Mesendoderm (in vitro differentiated cells): ENCODE data around the gene DDX11.
A peak's percentile ranks its signal among the peaks of the same experiment; 100 is the strongest.
"Not testable (repeated sequence)": the region's sequence is repeated elsewhere in the genome, so short reads cannot be mapped to it uniquely, and the experiment has no call there.

ENCODE experiments used
- DNase-seq: peaks from one replicate; pipeline ENCODE4 v3.0.0; 2013
- H2AK5ac ChIP-seq: 2 replicates; pipeline ENCODE4 v1.6.1; 2013; ENCODE audit warnings: low read length, inconsistent platforms
- H2BK120ac ChIP-seq: 2 replicates; pipeline ENCODE4 v1.6.1; 2013; ENCODE audit warnings: low read depth, mild to moderate bottlenecking, low read length, moderate library complexity, mixed read lengths
- H2BK15ac ChIP-seq: replicated peaks from 2 replicates; pipeline ENCODE4 v1.6.1; 2013; ENCODE audit warnings: low read depth, mild to moderate bottlenecking, moderate library complexity
- H2BK5ac ChIP-seq: 2 replicates; pipeline ENCODE4 v1.6.1; 2013; ENCODE audit warnings: low read length, inconsistent platforms
- H3K18ac ChIP-seq: 2 replicates; pipeline ENCODE4 v1.6.1; 2013; ENCODE audit warnings: mild to moderate bottlenecking, low read length, mixed read lengths
- H3K23ac ChIP-seq: one replicate; pipeline ENCODE4 v1.6.1; 2013; ENCODE audit warnings: low read length
- H3K27ac ChIP-seq: 2 replicates; pipeline ENCODE4 v1.5.1; 2013; ENCODE audit warnings: low read depth, mild to moderate bottlenecking, inconsistent platforms, low read length, moderate library complexity
- H3K27me3 ChIP-seq: 2 replicates; pipeline ENCODE4 v1.6.1; 2013; ENCODE audit warnings: low read length, control low read depth, mild to moderate bottlenecking, inconsistent platforms; ENCODE audit not compliant: insufficient read depth, poor library complexity
- H3K36me3 ChIP-seq: 2 replicates; pipeline ENCODE4 v1.6.1; 2013; ENCODE audit warnings: low read length, inconsistent platforms; ENCODE audit not compliant: control insufficient read depth, insufficient read depth
- H3K4ac ChIP-seq: one replicate; pipeline ENCODE4 v1.6.1; 2013; ENCODE audit warnings: low read depth, mild to moderate bottlenecking, low read length, moderate library complexity
- H3K4me1 ChIP-seq: 2 replicates; pipeline ENCODE4 v1.6.1; 2013; ENCODE audit warnings: low read depth, low read length, inconsistent platforms; ENCODE audit not compliant: control insufficient read depth
- H3K4me2 ChIP-seq: 2 replicates; pipeline ENCODE4 v1.6.1; 2013; ENCODE audit warnings: low read length
- H3K4me3 ChIP-seq: 2 replicates; pipeline ENCODE4 v1.5.1; 2013; ENCODE audit warnings: mild to moderate bottlenecking, low read length
- H3K56ac ChIP-seq: one replicate; pipeline ENCODE4 v1.6.1; 2013; ENCODE audit warnings: low read length
- H3K79me1 ChIP-seq: 2 replicates; pipeline ENCODE4 v1.6.1; 2013; ENCODE audit warnings: low read length, inconsistent platforms
- H3K79me2 ChIP-seq: 2 replicates; pipeline ENCODE4 v1.6.1; 2013; ENCODE audit warnings: mild to moderate bottlenecking, low read length; ENCODE audit not compliant: control insufficient read depth, insufficient read depth
- H3K9ac ChIP-seq: 2 replicates; pipeline ENCODE4 v1.6.1; 2013; ENCODE audit warnings: low read length, inconsistent platforms
- H4K5ac ChIP-seq: one replicate; pipeline ENCODE4 v1.6.1; 2013; ENCODE audit warnings: low read length
- H4K8ac ChIP-seq: one replicate; pipeline ENCODE4 v1.6.1; 2013; ENCODE audit warnings: low read depth, mild to moderate bottlenecking, control low read depth, low read length, moderate library complexity
- WGBS: extraction: QIAGEN DNeasy Blood & Tissue Kit; methylation state at CpG from one replicate; pipeline ENCODE4 v1.1.7; 2013; ENCODE audit warnings: low lambda C conversion rate, missing lambda C conversion rate; ENCODE audit not compliant: insufficient coverage; ENCODE audit errors: extremely low coverage; 5-methylcytosine and 5-hydroxymethylcytosine counted together

Gene DDX11

GRCh38 chr12:31121022-31121728, 47.5 kb downstream of the DDX11 start:
- not testable (repeated sequence) for H3K4me3 ChIP-seq
- peak; percentile 75 for DNase-seq
- no CpG with 5 or more reads among the region's 19 CpGs for WGBS

GRCh38 chr12:31122481-31122880, 48.8 kb downstream of the DDX11 start:
- no peak overlapping the region for H4K5ac ChIP-seq
- no peaks in the 10 kb centered on the region for H3K79me2 ChIP-seq
- no peaks in the 10 kb centered on the region for H3K36me3 ChIP-seq
- no peak overlapping the region for H3K9ac ChIP-seq
- H2AK5ac ChIP-seq, result no peak overlapping the region
- H3K4me1 ChIP-seq, result no peaks in the 10 kb centered on the region
- H2BK120ac ChIP-seq, result no peak overlapping the region
- H4K8ac ChIP-seq, result no peak overlapping the region
- H3K27ac ChIP-seq, result no peak overlapping the region
- no peaks in the 10 kb centered on the region for H3K79me1 ChIP-seq
- peaks cover 16% of the 10 kb centered on the region for H3K27me3 ChIP-seq
- no peak overlapping the region for H3K4me2 ChIP-seq
- H3K18ac ChIP-seq, result no peak overlapping the region
- no CpG with 5 or more reads among the region's 19 CpGs for WGBS
- no peak for DNase-seq
- H3K4me3 ChIP-seq, result no peak overlapping the region
- no peak overlapping the region for H3K56ac ChIP-seq
- H2BK5ac ChIP-seq, result no peak overlapping the region
- no peak overlapping the region for H2BK15ac ChIP-seq
- no peak overlapping the region for H3K23ac ChIP-seq
- H3K4ac ChIP-seq, result no peak overlapping the region

More at GRCh38 chr12:31121022-31121728, 47.5 kb downstream of the DDX11 start:
- Histone ChIP-seq H3K27me3 (peaks cover 16% of the 10 kb centered on the region), H3K27ac (peak overlapping the region; percentile 36), H3K18ac (peak overlapping the region; percentile 13)
- H4K8ac ChIP-seq, H3K4me1 ChIP-seq, H3K56ac ChIP-seq, H3K36me3 ChIP-seq, H3K4me2 ChIP-seq, H3K79me2 ChIP-seq, H3K79me1 ChIP-seq, H2BK5ac ChIP-seq, H3K9ac ChIP-seq, H3K4ac ChIP-seq, H2BK15ac ChIP-seq, H2BK120ac ChIP-seq, H2AK5ac ChIP-seq, H4K5ac ChIP-seq, H3K23ac ChIP-seq: not testable (repeated sequence)

- H3K4ac ChIP-seq, H2BK15ac ChIP-seq, H3K23ac ChIP-seq, H4K5ac ChIP-seq, H3K4me1 ChIP-seq, H2AK5ac ChIP-seq, H3K79me1 ChIP-seq, H3K4me3 ChIP-seq, H2BK120ac ChIP-seq, H3K36me3 ChIP-seq, H3K9ac ChIP-seq, H2BK5ac ChIP-seq, H3K27ac ChIP-seq, DNase-seq, H3K56ac ChIP-seq, H4K8ac ChIP-seq, H3K79me2 ChIP-seq, H3K27me3 ChIP-seq, H3K4me2 ChIP-seq, H3K18ac ChIP-seq: not testable (repeated sequence)
- WGBS, result no CpG with 5 or more reads among the region's 8 CpGs
Measured at GRCh38 chr12:31124158-31124557, 50.5 kb downstream of the DDX11 start.

- not testable (repeated sequence) for H3K4me1 ChIP-seq, H3K4me2 ChIP-seq, H2BK5ac ChIP-seq, H3K4ac ChIP-seq, H4K8ac ChIP-seq, H3K79me1 ChIP-seq, H2AK5ac ChIP-seq, H3K27me3 ChIP-seq, H3K36me3 ChIP-seq, H3K9ac ChIP-seq, H3K56ac ChIP-seq, H3K18ac ChIP-seq, DNase-seq, H2BK120ac ChIP-seq, H3K4me3 ChIP-seq, H3K27ac ChIP-seq, H3K79me2 ChIP-seq, H4K5ac ChIP-seq, H3K23ac ChIP-seq, H2BK15ac ChIP-seq
- no CpG with 5 or more reads among the region's 2 CpGs for WGBS
Measured at GRCh38 chr12:31125171-31125570, 51.5 kb downstream of the DDX11 start.

- H3K27me3 ChIP-seq, H3K23ac ChIP-seq, H4K8ac ChIP-seq, H3K4me3 ChIP-seq, DNase-seq, H4K5ac ChIP-seq, H3K4me1 ChIP-seq, H2AK5ac ChIP-seq, H2BK5ac ChIP-seq, H3K9ac ChIP-seq, H2BK15ac ChIP-seq, H3K36me3 ChIP-seq, H3K18ac ChIP-seq, H3K27ac ChIP-seq, H3K79me1 ChIP-seq, H3K79me2 ChIP-seq, H3K4ac ChIP-seq, H2BK120ac ChIP-seq, H3K56ac ChIP-seq, H3K4me2 ChIP-seq: not testable (repeated sequence)
- WGBS, result no CpG with 5 or more reads among the region's 4 CpGs
Measured at GRCh38 chr12:31127209-31127848, 53.7 kb downstream of the DDX11 start.
